ENCODE measurements around the gene HDAC9. TPM values are rescaled to one million over a fixed set of nuclear protein-coding genes. Genes with fewer than 3 reads are reported as not detected.

HDAC9 gene
- total RNA-seq, 1 experiment from 2014 or later: 11.3 TPM

GRCh38 chr7:18770154-18770811, 274.7 kb downstream of the HDAC9 start:
- no peaks in the 10 kb centered on the region for H3K27me3 Mint-ChIP-seq (ENCODE audit: insufficient read depth, unreplicated experiment)
- ChIA-PET POLR2A (interaction anchor here (1.3 to 1.6 kb wide), 2 partner anchors 8 to 346 kb away, joined by 4 read pairs; no protein-coding TSS in a partner anchor), CTCF (interaction anchor here (0.6 kb wide), 1 partner anchor 306 kb away, joined by 7 read pairs; no protein-coding TSS in a partner anchor)
- H3K27ac Mint-ChIP-seq (ENCODE audit: low read depth, unreplicated experiment): peak overlapping the region; percentile 71
- H3K4me1 Mint-ChIP-seq (ENCODE audit: insufficient read depth, unreplicated experiment): peaks cover 25% of the 10 kb centered on the region
- intact Hi-C loops (cut with micrococcal nuclease): no loop called here
- H3K9me3 Mint-ChIP-seq (ENCODE audit: unreplicated experiment): no peaks in the 10 kb centered on the region
- TF ChIP-seq CTCF (IDR thresholded peaks at IDR 0.05; ENCODE audit: unreplicated experiment): no peak
- no peak overlapping the region for H3K4me3 Mint-ChIP-seq (ENCODE audit: unreplicated experiment)
- peak; percentile 20 for DNase-seq (ENCODE audit: unreplicated experiment)
- peaks cover 5% of the 10 kb centered on the region for H3K36me3 Mint-ChIP-seq (ENCODE audit: insufficient read depth, unreplicated experiment)
- BruUV-seq (replicated peaks): no TSS peak

- Mint-ChIP-seq H3K4me1 (ENCODE audit: insufficient read depth, unreplicated experiment) (peaks cover 25% of the 10 kb centered on the region), H3K27me3 (ENCODE audit: insufficient read depth, unreplicated experiment) (no peaks in the 10 kb centered on the region), H3K9me3 (ENCODE audit: unreplicated experiment) (no peaks in the 10 kb centered on the region), H3K36me3 (ENCODE audit: insufficient read depth, unreplicated experiment) (peaks cover 5% of the 10 kb centered on the region), H3K27ac (ENCODE audit: low read depth, unreplicated experiment) (peak overlapping the region; percentile 71), H3K4me3 (ENCODE audit: unreplicated experiment) (no peak overlapping the region)
- no peak for TF ChIP-seq CTCF (IDR thresholded peaks at IDR 0.05; ENCODE audit: unreplicated experiment)
- BruUV-seq (replicated peaks): no TSS peak
- intact Hi-C loops (cut with micrococcal nuclease): no loop called here
- POLR2A ChIA-PET: interaction anchor here (1.3 to 1.6 kb wide), 2 partner anchors 8 to 345 kb away, joined by 4 read pairs; no protein-coding TSS in a partner anchor
- DNase-seq (ENCODE audit: unreplicated experiment): no peak
- CTCF ChIA-PET: interaction anchor here (0.6 kb wide), 1 partner anchor 305 kb away, joined by 7 read pairs; no protein-coding TSS in a partner anchor
Observed at GRCh38 chr7:18770822-18771221, 275.3 kb downstream of the HDAC9 start.

GRCh38 chr7:18771834-18772566, 276.5 kb downstream of the HDAC9 start:
- no TSS peak for BruUV-seq (replicated peaks)
- intact Hi-C loops (cut with micrococcal nuclease): no loop called here
- Mint-ChIP-seq H3K4me3 (ENCODE audit: unreplicated experiment) (no peak overlapping the region), H3K4me1 (ENCODE audit: insufficient read depth, unreplicated experiment) (peaks cover 25% of the 10 kb centered on the region), H3K36me3 (ENCODE audit: insufficient read depth, unreplicated experiment) (peaks cover 5% of the 10 kb centered on the region), H3K27ac (ENCODE audit: low read depth, unreplicated experiment) (no peak overlapping the region), H3K27me3 (ENCODE audit: insufficient read depth, unreplicated experiment) (no peaks in the 10 kb centered on the region), H3K9me3 (ENCODE audit: unreplicated experiment) (no peaks in the 10 kb centered on the region)
- TF ChIP-seq CTCF (IDR thresholded peaks at IDR 0.05; ENCODE audit: unreplicated experiment): no peak
- DNase-seq (ENCODE audit: unreplicated experiment): peak; percentile 5
- CTCF ChIA-PET: interaction anchor here (0.7 to 0.8 kb wide), 2 partner anchors 13 to 178 kb away, joined by 3 to 4 read pairs; no protein-coding TSS in a partner anchor
- POLR2A ChIA-PET: interaction anchor here (1.3 kb wide), 2 partner anchors 9 to 10 kb away, joined by 3 to 4 read pairs; no protein-coding TSS in a partner anchor

- POLR2A ChIA-PET: interaction anchor here (1.3 kb wide), 1 partner anchor 10 kb away, joined by 3 read pairs; no protein-coding TSS in a partner anchor
- no peak for TF ChIP-seq CTCF (IDR thresholded peaks at IDR 0.05; ENCODE audit: unreplicated experiment)
- Mint-ChIP-seq H3K27me3 (ENCODE audit: insufficient read depth, unreplicated experiment) (no peaks in the 10 kb centered on the region), H3K9me3 (ENCODE audit: unreplicated experiment) (no peaks in the 10 kb centered on the region), H3K36me3 (ENCODE audit: insufficient read depth, unreplicated experiment) (peaks cover 5% of the 10 kb centered on the region), H3K4me3 (ENCODE audit: unreplicated experiment) (no peak overlapping the region), H3K27ac (ENCODE audit: low read depth, unreplicated experiment) (no peak overlapping the region), H3K4me1 (ENCODE audit: insufficient read depth, unreplicated experiment) (peaks cover 25% of the 10 kb centered on the region)
- intact Hi-C loops (cut with micrococcal nuclease): no loop called here
- no TSS peak for BruUV-seq (replicated peaks)
- CTCF ChIA-PET: interaction anchor here (0.6 kb wide), 2 partner anchors 83 to 181 kb away, joined by 3 to 4 read pairs; no protein-coding TSS in a partner anchor
- DNase-seq (ENCODE audit: unreplicated experiment): no peak
Observed at GRCh38 chr7:18772567-18772965, 277.0 kb downstream of the HDAC9 start.

Measured in MCF 10A (cell line).